AG09319 (cell line): Measurements from ENCODE around the gene RELL1.

Source experiments
- DNase-seq: peaks from one replicate; pipeline ENCODE4 v3.0.0-alpha.2; 2010; ENCODE audit warnings: low read depth; ENCODE audit errors: extremely low read depth
- TF ChIP-seq, protein P1 (sequence below): IDR thresholded peaks from 2 replicates; pipeline ENCODE4 v1.5.1; 2011; ENCODE audit warnings: low read depth, mild to moderate bottlenecking, inconsistent platforms, low read length, moderate library complexity

RELL1 gene

DNA sequence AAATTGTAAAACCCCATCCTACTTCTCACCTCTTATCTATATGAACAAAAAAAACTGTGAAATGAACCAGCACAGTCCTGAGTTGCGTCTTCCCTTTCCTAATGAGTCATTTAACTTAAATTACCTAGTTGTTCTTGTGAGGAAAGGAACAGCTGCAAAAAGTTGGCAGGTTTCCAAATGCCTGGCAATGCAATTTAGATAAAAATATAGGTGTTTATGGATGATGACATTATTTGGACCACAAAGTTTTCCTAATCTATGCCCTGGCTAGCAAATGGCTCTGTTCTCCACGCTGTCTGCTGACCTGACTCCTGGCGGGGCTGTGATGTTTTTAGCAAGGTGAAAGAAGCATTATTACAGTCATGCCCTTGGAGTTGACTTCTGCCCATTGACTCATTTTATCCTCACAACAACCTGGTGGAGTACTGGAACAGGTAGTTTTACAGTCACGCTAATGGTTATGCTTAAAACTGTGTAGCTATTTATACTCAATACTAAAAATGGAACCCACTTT lies 29.8 kb upstream of the RELL1 start:
- TF ChIP-seq, protein P1, sequence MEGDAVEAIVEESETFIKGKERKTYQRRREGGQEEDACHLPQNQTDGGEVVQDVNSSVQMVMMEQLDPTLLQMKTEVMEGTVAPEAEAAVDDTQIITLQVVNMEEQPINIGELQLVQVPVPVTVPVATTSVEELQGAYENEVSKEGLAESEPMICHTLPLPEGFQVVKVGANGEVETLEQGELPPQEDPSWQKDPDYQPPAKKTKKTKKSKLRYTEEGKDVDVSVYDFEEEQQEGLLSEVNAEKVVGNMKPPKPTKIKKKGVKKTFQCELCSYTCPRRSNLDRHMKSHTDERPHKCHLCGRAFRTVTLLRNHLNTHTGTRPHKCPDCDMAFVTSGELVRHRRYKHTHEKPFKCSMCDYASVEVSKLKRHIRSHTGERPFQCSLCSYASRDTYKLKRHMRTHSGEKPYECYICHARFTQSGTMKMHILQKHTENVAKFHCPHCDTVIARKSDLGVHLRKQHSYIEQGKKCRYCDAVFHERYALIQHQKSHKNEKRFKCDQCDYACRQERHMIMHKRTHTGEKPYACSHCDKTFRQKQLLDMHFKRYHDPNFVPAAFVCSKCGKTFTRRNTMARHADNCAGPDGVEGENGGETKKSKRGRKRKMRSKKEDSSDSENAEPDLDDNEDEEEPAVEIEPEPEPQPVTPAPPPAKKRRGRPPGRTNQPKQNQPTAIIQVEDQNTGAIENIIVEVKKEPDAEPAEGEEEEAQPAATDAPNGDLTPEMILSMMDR: no peak
- no peak for DNase-seq

DNA sequence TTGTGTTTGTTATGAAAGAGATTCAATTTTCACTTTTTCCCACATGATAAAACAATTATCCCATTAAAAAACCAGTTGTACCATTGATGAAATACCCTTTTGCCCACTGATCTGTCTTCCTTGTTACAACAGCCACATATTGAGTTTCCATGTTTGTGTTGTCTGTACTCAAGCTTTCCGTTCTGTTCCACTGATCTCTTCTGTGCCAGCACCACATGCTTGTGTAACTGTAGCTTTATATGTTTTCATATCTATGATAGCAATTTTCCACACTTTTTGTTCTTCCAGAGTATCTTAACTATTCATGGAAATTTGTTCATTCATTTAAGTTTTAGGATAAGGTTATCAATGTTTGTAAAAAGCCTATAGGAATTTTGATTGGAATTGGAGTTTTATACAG lies 24.3 kb upstream of the RELL1 start:
- no peak for DNase-seq
- TF ChIP-seq, protein P1: no peak

DNA sequence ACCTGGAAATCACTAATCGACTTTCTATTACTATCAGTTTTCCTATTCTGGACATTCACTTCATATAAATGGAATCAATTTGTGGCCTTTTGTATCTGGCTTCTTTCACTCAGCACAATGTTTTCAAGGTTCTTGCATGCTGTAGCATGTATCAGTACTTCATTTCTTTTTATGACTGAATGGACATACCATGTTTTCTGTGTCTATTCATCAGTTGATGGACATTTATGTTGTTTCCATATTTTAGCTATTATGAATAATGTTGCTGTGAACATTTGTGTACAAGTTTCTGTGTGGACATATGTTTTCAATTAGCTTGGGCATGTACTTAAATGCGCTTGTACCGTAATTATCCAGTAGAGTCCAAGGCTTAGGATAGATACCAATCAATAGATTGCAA lies 19.9 kb upstream of the RELL1 start:
- no peak for DNase-seq
- TF ChIP-seq, protein P1: no peak

DNA sequence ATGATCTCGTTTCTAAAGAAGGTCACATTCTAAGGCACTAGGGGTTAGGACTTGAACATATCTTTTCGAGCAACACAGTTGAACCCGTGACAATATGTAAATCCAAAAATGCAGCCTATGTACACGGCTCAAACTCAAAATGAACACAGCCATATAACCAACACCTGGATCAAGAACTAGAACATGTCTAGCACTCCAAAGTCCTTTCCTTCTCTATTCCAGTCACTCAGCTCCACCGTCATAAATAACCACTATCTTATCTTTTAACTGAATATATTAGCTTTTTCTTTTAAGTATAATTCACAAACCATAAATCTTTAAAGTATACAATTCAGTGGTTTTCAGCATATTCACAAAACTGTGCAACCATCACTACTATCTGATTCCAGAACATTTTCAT lies 19.4 kb upstream of the RELL1 start:
- DNase-seq: no peak
- TF ChIP-seq, protein P1: no peak

DNA sequence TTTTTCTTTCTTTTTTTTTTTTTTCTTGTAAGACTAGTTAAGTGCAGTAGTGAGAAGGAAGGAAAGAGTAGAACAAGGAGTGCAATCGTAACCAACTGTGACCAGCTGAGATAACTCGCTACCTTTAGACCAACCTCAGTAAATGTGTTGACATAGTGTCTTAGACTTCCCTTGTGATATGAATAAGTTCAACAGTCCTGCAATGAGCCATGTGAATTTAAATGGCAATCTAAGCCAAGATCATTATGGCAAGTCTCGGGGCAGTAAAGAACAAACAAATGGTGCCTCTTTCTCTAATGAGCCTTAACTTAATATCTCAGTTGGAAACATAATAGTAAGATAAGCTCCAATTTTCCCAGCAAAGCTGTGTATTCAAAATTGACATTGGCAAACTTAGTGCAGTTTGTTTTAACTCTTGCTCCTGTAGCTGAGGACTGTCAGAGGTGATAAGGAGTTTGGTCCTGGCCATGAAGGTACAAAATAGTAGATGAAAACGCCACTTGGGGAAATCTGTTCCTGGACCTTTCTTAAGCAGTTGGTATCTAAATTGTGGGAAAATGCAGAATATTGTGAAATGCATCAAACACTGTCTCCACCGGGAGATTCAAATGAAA lies 13.8 kb upstream of the RELL1 start:
- TF ChIP-seq, protein P1: no peak
- no peak for DNase-seq

DNA sequence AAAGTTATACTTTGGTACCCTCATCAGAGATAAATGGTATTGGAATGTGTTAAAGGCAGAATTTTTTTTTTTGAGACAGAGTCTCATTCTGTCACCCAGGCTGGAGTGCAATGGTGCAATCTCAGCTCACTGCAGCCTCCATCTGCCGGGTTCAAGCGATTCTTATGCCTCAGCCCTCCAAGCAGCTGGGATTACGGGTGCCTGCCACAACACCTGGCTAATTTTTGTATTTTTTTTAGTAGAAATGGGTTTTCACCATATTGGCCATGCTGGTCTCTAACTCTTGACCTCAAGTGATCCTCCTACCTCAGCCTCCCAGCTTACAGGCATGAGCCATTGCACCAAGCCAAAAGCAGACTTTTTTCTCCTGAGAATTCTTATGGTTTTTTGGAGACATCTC lies 11.4 kb upstream of the RELL1 start:
- TF ChIP-seq, protein P1: no peak
- DNase-seq: no peak

DNA sequence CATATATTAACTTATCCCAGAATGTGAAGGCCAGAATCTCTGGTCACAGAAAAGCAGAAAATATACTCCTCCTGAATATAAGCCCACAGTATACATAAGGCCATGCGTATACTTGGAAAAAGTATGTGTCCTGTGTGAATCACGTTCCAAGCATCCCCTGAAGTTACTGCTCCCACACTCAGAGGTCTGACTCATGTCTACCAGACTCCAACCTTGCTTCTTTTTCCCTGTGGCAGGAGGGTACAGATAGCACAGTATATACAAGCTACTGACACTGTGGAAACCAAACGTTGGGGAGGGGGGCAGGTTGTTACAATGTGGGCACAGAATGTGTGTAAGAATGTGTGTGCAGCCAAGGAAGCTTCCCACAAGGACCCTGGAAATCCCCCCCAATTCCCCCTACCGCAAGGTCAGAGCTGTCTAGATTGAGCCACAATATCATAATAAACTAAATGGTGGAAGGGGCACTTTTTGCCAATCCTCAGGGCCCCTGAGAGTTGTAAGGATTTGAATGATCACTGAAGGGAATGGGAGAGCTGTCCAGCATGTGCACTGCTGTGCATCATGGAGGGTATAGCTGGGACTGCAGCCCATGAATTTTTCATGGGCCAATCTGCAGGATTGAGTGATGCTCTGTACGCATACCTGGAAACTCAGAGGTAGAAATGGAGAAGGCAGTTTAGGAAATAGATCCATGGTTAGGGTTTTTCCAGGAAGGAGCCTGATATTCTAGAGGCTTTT lies 7.4 kb upstream of the RELL1 start:
- TF ChIP-seq, protein P1: no peak
- DNase-seq: no peak
